H9 (cell line): ENCODE results near the gene PRKCZ. TPM values are rescaled to one million over a fixed set of nuclear protein-coding genes. Genes with fewer than 3 reads are reported as not detected.

ENCODE experiments used
- DNase-seq: peaks from one replicate; pipeline ENCODE4 v3.0.0-alpha.2; 2017
- H2AFZ ChIP-seq: one replicate; pipeline ENCODE4 v1.6.1; 2013; ENCODE audit warnings: mild to moderate bottlenecking, low read length, control low read depth, moderate library complexity
- H2AK5ac ChIP-seq: 2 replicates; pipeline ENCODE4 v1.6.1; 2013; ENCODE audit warnings: low read length, control low read depth, mixed read lengths; ENCODE audit not compliant: insufficient read length
- H2BK120ac ChIP-seq: one replicate; pipeline ENCODE4 v1.6.1; 2013; ENCODE audit warnings: low read depth, mild to moderate bottlenecking, low read length, control low read depth, inconsistent platforms; ENCODE audit not compliant: poor library complexity, severe bottlenecking
- H2BK12ac ChIP-seq: 2 replicates; pipeline ENCODE4 v1.6.1; 2013; ENCODE audit warnings: low read length, control low read depth, mixed read lengths, low read depth; ENCODE audit not compliant: insufficient read length
- H2BK15ac ChIP-seq: 2 replicates; pipeline ENCODE4 v1.6.1; 2013; ENCODE audit warnings: low read depth, low read length, control low read depth
- H2BK20ac ChIP-seq: one replicate; pipeline ENCODE4 v1.6.1; 2013; ENCODE audit warnings: low read depth, mild to moderate bottlenecking, low read length, control low read depth, inconsistent platforms; ENCODE audit not compliant: poor library complexity, severe bottlenecking
- H2BK5ac ChIP-seq: 2 replicates; pipeline ENCODE4 v1.6.1; 2013; ENCODE audit warnings: low read length, control low read depth, mixed read lengths; ENCODE audit not compliant: insufficient read length
- H3K14ac ChIP-seq: 2 replicates; pipeline ENCODE4 v1.6.1; 2013; ENCODE audit warnings: low read length, control low read depth; ENCODE audit not compliant: insufficient read depth
- H3K18ac ChIP-seq: 2 replicates; pipeline ENCODE4 v1.6.1; 2013; ENCODE audit warnings: low read depth, mild to moderate bottlenecking, mixed read lengths, low read length, control low read depth; ENCODE audit not compliant: insufficient read length
- H3K23ac ChIP-seq: 2 replicates; pipeline ENCODE4 v1.6.1; 2013; ENCODE audit warnings: low read length, control low read depth, mixed read lengths, low read depth; ENCODE audit not compliant: insufficient read length
- H3K23me2 ChIP-seq: 2 replicates; pipeline ENCODE4 v1.6.1; 2013; ENCODE audit warnings: low read depth, mild to moderate bottlenecking, mixed read lengths, low read length, control low read depth; ENCODE audit not compliant: insufficient read length, poor library complexity, severe bottlenecking
- H3K27ac ChIP-seq: 2 replicates; pipeline ENCODE4 v1.5.1; 2013; ENCODE audit warnings: low read length, control low read depth, mixed read lengths, low read depth; ENCODE audit not compliant: insufficient read length
- H3K27me3 ChIP-seq: 2 replicates; pipeline ENCODE4 v1.6.1; 2013; ENCODE audit warnings: low read length, control low read depth, inconsistent platforms; ENCODE audit not compliant: insufficient read depth
- H3K4ac ChIP-seq: 2 replicates; pipeline ENCODE4 v1.6.1; 2013; ENCODE audit warnings: low read depth, mild to moderate bottlenecking, control low read depth, inconsistent platforms, low read length, moderate library complexity
- H3K4me1 ChIP-seq: 2 replicates; pipeline ENCODE4 v1.6.1; 2013; ENCODE audit warnings: low read length, control low read depth, inconsistent platforms; ENCODE audit not compliant: insufficient read depth
- H3K4me2 ChIP-seq: 2 replicates; pipeline ENCODE4 v1.6.1; 2013; ENCODE audit warnings: low read length, control low read depth, mixed read lengths; ENCODE audit not compliant: insufficient read length, insufficient read depth
- H3K56ac ChIP-seq: 2 replicates; pipeline ENCODE4 v1.6.1; 2013; ENCODE audit warnings: low read depth, mild to moderate bottlenecking, mixed read lengths, low read length, control low read depth; ENCODE audit not compliant: insufficient read length
- H3K79me1 ChIP-seq: 2 replicates; pipeline ENCODE4 v1.6.1; 2013; ENCODE audit warnings: low read depth, mild to moderate bottlenecking, moderate library complexity, low read length, control low read depth, inconsistent platforms; ENCODE audit not compliant: insufficient read depth, poor library complexity, severe bottlenecking
- H3K79me2 ChIP-seq: 2 replicates; pipeline ENCODE4 v1.6.1; 2013; ENCODE audit warnings: low read length, control low read depth, inconsistent platforms; ENCODE audit not compliant: insufficient read depth
- H3K9ac ChIP-seq: 2 replicates; pipeline ENCODE4 v1.6.1; 2013; ENCODE audit warnings: low read length, control low read depth, mixed read lengths; ENCODE audit not compliant: insufficient read length; ENCODE audit errors: extremely low read depth
- H3K9me3 ChIP-seq: one replicate; pipeline ENCODE4 v1.6.1; 2013; ENCODE audit warnings: low read depth, low read length, inconsistent platforms; ENCODE audit not compliant: control insufficient read depth
- H3T11ph ChIP-seq: one replicate; pipeline ENCODE4 v1.6.1; 2013; ENCODE audit warnings: mild to moderate bottlenecking, low read length, control low read depth, inconsistent platforms
- H4K20me1 ChIP-seq: one replicate; pipeline ENCODE4 v1.6.1; 2013; ENCODE audit not compliant: control insufficient read depth, insufficient read length, insufficient read depth
- H4K5ac ChIP-seq: 2 replicates; pipeline ENCODE4 v1.6.1; 2013; ENCODE audit warnings: low read depth, mild to moderate bottlenecking, mixed read lengths, low read length, control low read depth; ENCODE audit not compliant: insufficient read length
- H4K8ac ChIP-seq: replicated peaks from 2 replicates; pipeline ENCODE4 v1.6.1; 2013; ENCODE audit warnings: low read length, control low read depth, mixed read lengths, low read depth; ENCODE audit not compliant: insufficient read length
- H4K91ac ChIP-seq: 2 replicates; pipeline ENCODE4 v1.6.1; 2013; ENCODE audit warnings: low read depth, mild to moderate bottlenecking, moderate library complexity, mixed read lengths, low read length, control low read depth; ENCODE audit not compliant: insufficient read length
- H3K27ac Mint-ChIP-seq, 3 experiments: 2 replicates in 2 of 3; 3 replicates in 1 of 3; pipeline ENCODE4 v1.8.0; 2020 to 2021; ENCODE audit warnings: mixed read lengths in 3 of 3, mild to moderate bottlenecking in 1 of 3, moderate library complexity in 1 of 3
- H3K27me3 Mint-ChIP-seq: 2 replicates; pipeline ENCODE4 v1.8.0; 2021; ENCODE audit warnings: low read depth, mild to moderate bottlenecking, moderate library complexity, mixed read lengths
- H3K36me3 Mint-ChIP-seq, 3 experiments: 2 replicates in 2 of 3; 3 replicates in 1 of 3; pipeline ENCODE4 v1.8.0; 2020 to 2021; ENCODE audit warnings: low read depth in 3 of 3, mixed read lengths in 3 of 3; ENCODE audit not compliant: insufficient read depth in 1 of 3
- H3K4me1 Mint-ChIP-seq, 2 experiments: 2 replicates each; pipeline ENCODE4 v1.8.0; 2020; ENCODE audit warnings: mixed read lengths in 2 of 2
- H3K4me3 Mint-ChIP-seq, 2 experiments: 2 replicates in 1 of 2; 3 replicates in 1 of 2; pipeline ENCODE4 v1.8.0; 2020 to 2021; ENCODE audit warnings: mild to moderate bottlenecking in 2 of 2, mixed read lengths in 2 of 2, moderate library complexity in 1 of 2
- H3K9me3 Mint-ChIP-seq, 2 experiments: 2 replicates in 1 of 2; 3 replicates in 1 of 2; pipeline ENCODE4 v1.8.0; 2020; ENCODE audit warnings: mild to moderate bottlenecking in 2 of 2, mixed read lengths in 2 of 2, moderate library complexity in 1 of 2
- WGBS: extraction: QIAGEN DNeasy Blood & Tissue Kit; methylation state at CpG from one replicate; pipeline ENCODE4 v1.1.7; 2013; ENCODE audit warnings: missing lambda C conversion rate, low lambda C conversion rate, mixed read lengths; ENCODE audit not compliant: insufficient read length; ENCODE audit errors: extremely low coverage; 5-methylcytosine and 5-hydroxymethylcytosine counted together
- total RNA-seq: library from RNA; stranded (reverse); gene quantifications from 2 replicates; pipeline ENCODE4 v1.2.1, GENCODE V29; 2021
- TF ChIP-seq, protein P1 (sequence below): fragments of 200-600 bp; sonication (generic); conservative IDR thresholded peaks from 3 replicates; pipeline ENCODE4 v1.8.0; 2021; ENCODE audit warnings: antibody characterized with exemption, mild to moderate bottlenecking

PRKCZ gene
- total RNA-seq, 1 experiment from 2014 or later: 48.4 TPM

DNA sequence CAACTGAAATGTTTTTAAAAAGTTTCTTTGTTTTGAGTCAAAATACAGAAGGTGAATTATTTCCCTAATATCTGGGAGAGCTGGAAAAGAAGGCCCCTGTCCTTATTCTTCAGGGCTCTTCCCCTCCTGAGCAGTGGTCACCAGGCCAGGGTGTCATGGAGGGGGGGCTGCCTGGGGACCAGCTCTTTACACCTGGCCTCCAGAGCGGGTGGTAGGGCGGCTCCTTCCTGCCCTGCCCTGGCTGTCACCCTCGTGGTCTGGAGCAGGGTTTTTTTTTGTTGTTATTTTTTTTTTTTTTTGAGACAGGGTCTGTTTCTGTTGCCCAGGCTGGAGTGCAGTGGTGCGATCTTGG, 184.5 kb downstream of the PRKCZ start:
- TF ChIP-seq, protein P1, sequence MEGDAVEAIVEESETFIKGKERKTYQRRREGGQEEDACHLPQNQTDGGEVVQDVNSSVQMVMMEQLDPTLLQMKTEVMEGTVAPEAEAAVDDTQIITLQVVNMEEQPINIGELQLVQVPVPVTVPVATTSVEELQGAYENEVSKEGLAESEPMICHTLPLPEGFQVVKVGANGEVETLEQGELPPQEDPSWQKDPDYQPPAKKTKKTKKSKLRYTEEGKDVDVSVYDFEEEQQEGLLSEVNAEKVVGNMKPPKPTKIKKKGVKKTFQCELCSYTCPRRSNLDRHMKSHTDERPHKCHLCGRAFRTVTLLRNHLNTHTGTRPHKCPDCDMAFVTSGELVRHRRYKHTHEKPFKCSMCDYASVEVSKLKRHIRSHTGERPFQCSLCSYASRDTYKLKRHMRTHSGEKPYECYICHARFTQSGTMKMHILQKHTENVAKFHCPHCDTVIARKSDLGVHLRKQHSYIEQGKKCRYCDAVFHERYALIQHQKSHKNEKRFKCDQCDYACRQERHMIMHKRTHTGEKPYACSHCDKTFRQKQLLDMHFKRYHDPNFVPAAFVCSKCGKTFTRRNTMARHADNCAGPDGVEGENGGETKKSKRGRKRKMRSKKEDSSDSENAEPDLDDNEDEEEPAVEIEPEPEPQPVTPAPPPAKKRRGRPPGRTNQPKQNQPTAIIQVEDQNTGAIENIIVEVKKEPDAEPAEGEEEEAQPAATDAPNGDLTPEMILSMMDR: no peak
- Histone ChIP-seq H3K79me1 (peaks cover 18% of the 10 kb centered on the region), H3K23me2 (peaks cover 15% of the 10 kb centered on the region), H3K18ac (no peak overlapping the region), H4K91ac (no peak overlapping the region), H2BK5ac (no peak overlapping the region), H3K4ac (no peak overlapping the region), H2BK15ac (no peak overlapping the region), H4K8ac (no peak overlapping the region), H2BK20ac (no peak overlapping the region), H3K14ac (no peak overlapping the region), H2AK5ac (no peak overlapping the region), H3K9ac (no peak overlapping the region), H2BK12ac (no peak overlapping the region), H4K20me1 (no peaks in the 10 kb centered on the region), H2AFZ (no peak overlapping the region), H3K27ac (no peak overlapping the region), H3K23ac (no peak overlapping the region), H3K27me3 (no peaks in the 10 kb centered on the region), H3K56ac (no peak overlapping the region), H3K4me2 (no peak overlapping the region), H2BK120ac (no peak overlapping the region), H4K5ac (no peak overlapping the region), H3K79me2 (peaks cover 86% of the 10 kb centered on the region; the same call in 1 of the 2 replicates), H3K4me1 (no peaks in the 10 kb centered on the region; the same call in 1 of the 2 replicates), H3T11ph (no peak overlapping the region), H3K9me3 (no peaks in the 10 kb centered on the region)
- DNase-seq: no peak
- H3K4me3 Mint-ChIP-seq: no peak overlapping the region
- H3K36me3 Mint-ChIP-seq: peaks cover 4 to 19% (median 10%) of the 10 kb centered on the region in 3 experiments; a peak in 6 of 7 replicates
- H3K4me1 Mint-ChIP-seq: peaks cover 54 to 67% of the 10 kb centered on the region in 2 experiments
- H3K27ac Mint-ChIP-seq: no peak overlapping the region
- WGBS: no CpG with 5 or more reads among the region's 4 CpGs
- H3K9me3 Mint-ChIP-seq: no peaks in the 10 kb centered on the region
- H3K27me3 Mint-ChIP-seq: no peaks in the 10 kb centered on the region

Other genes with a start within 250 kb of the PRKCZ start
- 382 and 400 TPM in 2 replicates for gene GNB1, start 159.3 kb upstream of the PRKCZ start, total RNA-seq
- 1.4 and 1.7 TPM in 2 replicates for gene CALML6, start 135.2 kb upstream of the PRKCZ start, total RNA-seq
- gene TMEM52, start 131.1 kb upstream of the PRKCZ start, total RNA-seq: 9.6 and 11.3 TPM in 2 replicates
- 0.28 and 0.44 TPM in 2 replicates for gene CFAP74, start 46.6 kb upstream of the PRKCZ start, total RNA-seq
- gene GABRD, start 31.1 kb upstream of the PRKCZ start, total RNA-seq: 0.59 and 0.83 TPM in 2 replicates
- gene FAAP20, start 144.4 kb downstream of the PRKCZ start, total RNA-seq: 119 and 125 TPM in 2 replicates
- gene SKI, start 177.9 kb downstream of the PRKCZ start, total RNA-seq: 88.8 and 89.5 TPM in 2 replicates